ENCODE results near the gene AKR1C1.
"Not testable (repeated sequence)": the region's sequence is repeated elsewhere in the genome, so short reads cannot be mapped to it uniquely, and the experiment has no call there.

Gene AKR1C1

GRCh38 chr10:4947635-4948596 is 15.3 kb upstream of the AKR1C1 start:
- DNase-seq: no peak

DNA sequence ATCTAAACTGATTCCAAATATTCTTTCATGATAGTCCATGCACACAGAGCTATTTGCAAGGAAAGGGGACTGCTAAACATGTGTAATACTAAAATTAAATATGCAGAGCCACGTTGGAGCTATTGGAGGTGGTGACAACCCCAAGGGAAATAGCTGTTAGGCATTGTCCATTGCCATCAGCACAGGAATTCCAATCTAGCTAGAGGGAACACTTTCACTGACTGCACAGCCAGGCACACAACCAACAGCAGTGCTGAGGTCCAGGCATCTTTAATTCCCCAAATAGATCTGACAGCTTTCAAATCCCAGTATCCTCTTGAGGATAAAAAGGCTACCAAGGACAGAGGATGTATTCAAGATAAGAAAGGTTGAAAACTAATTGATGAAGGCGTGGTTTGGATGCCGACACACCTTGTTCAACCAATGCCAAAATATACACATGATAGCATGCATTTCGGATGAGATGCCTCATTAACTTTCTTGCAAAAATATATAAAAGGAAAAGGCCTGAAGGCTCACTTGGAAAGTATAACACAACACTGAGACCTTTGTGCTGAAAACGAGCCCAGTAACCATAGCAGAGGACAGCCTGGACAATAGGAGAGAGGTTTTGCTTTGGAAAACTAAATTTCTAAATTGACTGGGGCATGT is 11.6 kb upstream of the AKR1C1 start:
- not testable (repeated sequence) for DNase-seq

- DNase-seq: no peak
Measured at GRCh38 chr10:4953405-4953804, 9.8 kb upstream of the AKR1C1 start.

- DNase-seq: not testable (repeated sequence)
Measured at GRCh38 chr10:4956088-4956487, 7.1 kb upstream of the AKR1C1 start.

- DNase-seq: not testable (repeated sequence)
Measured at GRCh38 chr10:4956955-4957645, 6.1 kb upstream of the AKR1C1 start.

DNA sequence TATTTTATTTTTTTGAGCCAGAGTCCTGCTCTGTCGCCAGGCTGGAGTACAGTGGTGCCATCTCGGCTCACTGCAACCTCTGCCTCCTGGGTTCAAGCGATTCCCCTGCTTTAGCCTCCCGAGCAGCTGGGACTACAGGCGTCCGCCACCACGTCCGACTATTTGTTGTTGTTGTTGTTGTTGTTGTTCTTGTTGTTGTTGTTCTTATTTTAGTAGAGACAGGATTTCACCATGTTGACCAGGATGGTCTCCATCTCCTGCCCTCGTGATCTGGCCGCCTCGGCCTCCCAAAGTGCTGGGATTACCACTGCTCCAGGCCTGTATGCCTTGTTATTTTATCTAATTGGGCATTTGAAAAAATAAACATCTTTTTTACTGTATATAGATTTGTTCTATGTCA is 1.7 kb upstream of the AKR1C1 start:
- not testable (repeated sequence) for DNase-seq

DNA sequence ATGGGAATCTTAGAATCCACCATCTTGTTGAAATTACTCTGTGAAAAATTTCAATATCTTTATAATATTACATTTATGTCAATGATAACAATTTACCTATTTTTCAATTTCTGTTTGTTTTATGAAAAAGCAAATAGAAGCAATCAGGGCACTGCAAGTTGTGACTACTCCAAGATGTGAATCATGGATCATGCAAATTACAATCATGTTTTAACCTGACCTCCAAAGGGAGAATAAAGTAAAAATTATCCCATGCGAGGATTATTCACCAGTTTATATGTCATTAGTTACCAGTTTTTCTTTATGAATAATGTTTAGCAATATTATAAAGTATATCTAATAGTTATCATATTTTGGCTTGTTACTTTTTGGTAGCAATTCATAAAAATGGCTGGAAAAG is 907 bp upstream of the AKR1C1 start:
- DNase-seq: not testable (repeated sequence)

- not testable (repeated sequence) for DNase-seq
Measured at GRCh38 chr10:4963815-4964154, 570 bp downstream of the AKR1C1 start.

GRCh38 chr10:4965763-4966162 is 2.5 kb downstream of the AKR1C1 start:
- DNase-seq: not testable (repeated sequence)

- not testable (repeated sequence) for DNase-seq
Measured at GRCh38 chr10:4967189-4967588, 4.0 kb downstream of the AKR1C1 start.

- not testable (repeated sequence) for DNase-seq
Measured at GRCh38 chr10:4969289-4969688, 6.1 kb downstream of the AKR1C1 start.

DNA sequence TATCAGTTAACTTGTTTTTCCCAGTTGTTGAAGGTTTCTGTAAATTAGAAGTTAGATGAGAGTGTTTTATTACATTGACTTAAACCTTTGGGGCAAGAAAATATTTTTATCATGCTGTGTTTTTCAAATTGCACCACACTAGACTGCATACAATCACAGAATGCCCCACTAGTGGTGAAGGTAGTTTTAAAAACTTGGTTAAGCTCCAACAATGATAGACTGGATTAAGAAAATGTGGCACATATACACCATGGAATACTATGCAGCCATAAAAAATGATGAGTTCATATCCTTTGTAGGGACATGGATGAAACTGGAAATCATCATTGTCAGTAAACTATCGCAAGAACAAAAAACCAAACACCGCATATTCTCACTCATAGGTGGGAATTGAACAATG is 7.1 kb downstream of the AKR1C1 start:
- DNase-seq: not testable (repeated sequence)

DNA sequence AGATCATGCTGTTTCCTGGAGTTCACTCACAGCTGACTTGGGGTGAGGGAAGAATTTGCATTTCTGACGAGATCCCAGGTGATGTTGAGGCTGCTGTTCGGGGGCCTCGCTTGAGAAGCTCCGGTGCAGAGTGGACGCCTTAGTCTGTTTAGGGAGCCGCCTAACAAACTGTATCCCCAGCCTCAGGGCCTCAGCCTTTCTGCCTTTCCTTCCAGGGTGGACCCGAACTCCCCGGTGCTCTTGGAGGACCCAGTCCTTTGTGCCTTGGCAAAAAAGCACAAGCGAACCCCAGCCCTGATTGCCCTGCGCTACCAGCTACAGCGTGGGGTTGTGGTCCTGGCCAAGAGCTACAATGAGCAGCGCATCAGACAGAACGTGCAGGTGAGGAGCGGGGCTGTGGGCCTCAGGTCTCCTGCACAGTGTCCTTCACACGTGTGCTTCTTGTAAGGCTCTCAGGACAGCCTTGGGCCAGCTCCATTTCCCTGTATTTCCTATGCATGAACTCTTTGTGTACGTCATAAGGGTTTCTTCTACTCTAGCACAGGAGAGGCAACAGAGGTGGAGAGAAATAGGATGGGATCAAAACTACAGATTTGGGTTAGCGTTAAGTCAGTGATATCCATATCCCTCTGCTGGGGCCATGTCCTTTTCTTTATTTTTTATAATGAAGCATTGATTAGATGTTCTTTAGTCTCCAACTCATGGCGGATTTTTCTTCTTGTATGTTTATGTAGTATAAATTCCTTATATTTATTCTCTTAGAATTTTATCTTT is 9.3 kb downstream of the AKR1C1 start:
- DNase-seq: not testable (repeated sequence)

DNA sequence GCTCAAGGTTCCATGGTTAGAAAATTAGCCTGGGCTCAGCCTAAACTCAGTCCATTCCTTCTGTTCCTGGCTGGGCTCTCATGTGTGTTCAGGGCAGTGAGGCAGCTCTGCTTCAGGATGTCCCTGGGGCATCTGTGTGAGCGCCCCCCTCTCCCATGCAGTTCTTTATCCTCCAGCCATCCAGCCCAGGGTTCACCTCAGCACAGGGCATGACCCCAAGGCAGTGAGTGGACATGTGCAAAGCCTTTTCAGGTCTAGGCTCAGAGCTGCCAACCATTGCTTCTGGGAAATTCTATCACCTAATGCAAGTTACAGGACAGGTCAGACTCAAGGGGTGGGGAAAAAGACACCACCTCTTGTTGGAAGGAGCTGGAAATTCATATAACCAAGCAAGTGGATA is 10.1 kb downstream of the AKR1C1 start:
- not testable (repeated sequence) for DNase-seq

- DNase-seq: not testable (repeated sequence)
Measured at GRCh38 chr10:4974400-4974799, 11.2 kb downstream of the AKR1C1 start.

DNA sequence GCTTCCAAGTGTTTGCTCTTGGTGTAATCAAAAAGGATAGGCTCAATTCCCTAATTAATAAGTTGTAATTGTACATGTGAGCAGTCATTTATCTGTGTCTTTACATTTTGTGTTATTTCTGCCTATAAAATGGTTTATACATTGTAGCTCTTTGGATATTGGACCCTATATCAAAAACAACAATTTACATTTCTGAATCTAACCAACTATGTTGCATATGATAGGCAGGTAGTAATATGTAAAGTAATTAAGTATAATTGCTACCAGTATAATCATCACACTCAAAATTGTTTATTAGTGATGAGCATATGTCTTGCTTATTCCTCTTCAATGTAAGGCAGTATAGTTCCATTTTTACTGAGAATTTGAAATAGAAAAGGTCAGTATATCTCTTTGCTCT is 13.8 kb downstream of the AKR1C1 start:
- DNase-seq: no peak

GRCh38 chr10:4978870-4979269 is 15.7 kb downstream of the AKR1C1 start:
- no peak for DNase-seq

DNA sequence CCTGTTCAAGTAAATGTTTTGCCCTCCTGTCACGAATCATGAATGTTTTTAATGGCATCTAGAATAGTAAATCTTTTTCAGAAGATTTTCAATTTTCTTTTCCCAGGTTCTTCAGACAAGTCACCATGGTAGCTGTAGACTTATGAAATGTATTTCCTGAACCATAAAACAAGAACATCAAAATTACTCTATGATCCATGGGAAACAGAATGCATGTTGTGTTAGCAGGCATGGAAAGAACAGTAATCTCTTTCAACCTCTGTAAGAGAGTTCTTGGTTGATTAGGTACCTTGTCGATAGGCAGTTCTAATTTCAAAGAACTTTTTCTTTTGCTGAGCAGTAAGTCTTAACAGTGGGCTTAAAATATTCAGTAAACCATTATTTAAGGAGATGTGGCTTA is 17.6 kb downstream of the AKR1C1 start:
- DNase-seq: no peak

DNA sequence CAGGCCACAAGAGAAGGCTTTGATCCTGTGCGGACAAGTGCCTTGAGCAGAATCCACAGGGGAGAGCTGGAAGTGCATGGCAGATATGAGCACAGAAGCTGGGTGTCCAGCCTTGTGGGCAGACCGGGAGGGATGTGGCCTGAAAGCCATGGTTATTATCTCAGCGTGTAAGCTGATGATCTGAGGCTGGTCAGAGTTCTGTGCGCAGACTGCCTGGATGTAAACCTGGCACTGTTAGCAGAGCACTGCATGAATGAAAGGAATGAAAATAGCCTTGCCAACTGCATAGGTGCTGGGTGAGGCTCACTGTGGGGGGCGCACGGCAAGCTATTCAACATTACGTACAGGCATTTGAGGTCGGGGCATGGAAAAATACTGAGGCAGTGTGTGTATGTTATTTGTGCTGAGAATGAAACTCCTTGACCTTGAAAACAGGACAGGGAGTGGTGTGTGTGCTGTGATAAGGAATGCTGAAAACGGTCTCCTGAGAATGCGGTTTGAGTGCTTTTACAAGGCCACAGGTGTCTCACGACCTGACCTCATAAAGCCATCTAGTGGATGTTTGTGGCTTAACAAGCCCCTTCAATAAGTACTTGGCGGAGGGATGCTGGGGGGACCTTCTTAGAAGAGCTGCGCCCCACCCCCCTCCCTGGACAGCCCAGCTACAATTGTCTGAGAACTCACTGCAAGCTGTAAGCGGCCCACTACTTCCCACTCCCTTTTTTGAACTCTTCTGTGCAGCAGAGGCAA is 18.7 kb downstream of the AKR1C1 start:
- DNase-seq: no peak

DNA sequence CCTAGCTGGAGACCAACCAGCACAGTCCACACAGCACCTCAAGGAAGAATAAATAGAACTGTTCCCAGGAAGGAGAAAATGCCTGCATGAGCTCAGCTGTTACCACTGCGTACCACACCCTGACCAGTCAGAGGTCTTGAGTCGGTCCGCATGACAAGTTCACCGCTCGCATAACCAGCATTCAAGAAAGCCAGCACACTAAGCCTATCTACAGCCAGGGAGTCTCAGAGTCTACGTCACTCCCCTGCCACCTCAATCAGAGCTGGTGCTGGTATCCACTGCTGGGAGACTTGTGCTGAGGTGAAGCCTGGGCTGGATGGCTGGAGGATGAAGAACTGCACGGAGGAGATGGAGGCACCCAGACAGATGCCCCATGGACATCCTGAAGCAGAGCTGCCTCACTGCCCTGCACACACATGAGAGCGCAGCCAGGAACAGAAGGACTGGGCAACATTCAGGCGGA is 19.6 kb downstream of the AKR1C1 start:
- DNase-seq: no peak

DNA sequence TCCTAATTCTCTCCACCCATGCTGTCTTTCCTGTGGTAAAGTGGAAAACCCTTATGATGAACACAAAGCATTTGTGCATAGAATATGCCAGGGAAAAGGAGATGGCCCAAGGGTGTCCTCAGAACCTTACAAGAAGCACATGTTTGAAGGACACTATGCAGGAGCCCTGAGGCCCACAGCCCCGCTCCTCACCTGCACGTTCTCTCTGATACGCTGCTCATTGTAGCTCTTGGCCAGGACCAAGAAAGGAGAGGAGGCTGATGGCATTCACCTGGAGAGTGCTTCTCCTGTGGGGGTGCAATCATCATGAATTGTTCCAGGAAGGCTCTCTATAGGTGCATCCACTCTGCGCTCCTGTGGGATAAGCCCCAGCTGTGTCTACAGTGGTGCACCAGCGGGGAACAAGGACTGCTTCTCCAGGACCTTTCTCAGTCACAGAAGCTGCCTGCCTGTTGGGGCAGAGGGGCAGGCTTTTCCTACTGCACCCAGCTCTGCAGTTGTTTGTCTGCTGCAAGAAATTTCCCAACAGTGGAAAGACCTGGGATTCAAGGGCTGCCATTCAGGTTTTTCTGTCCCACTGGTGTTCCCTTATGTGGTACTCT is 20.5 kb downstream of the AKR1C1 start:
- DNase-seq: no peak

Measured in activated CD4-positive, CD25-positive, alpha-beta regulatory T cell (primary cell).